IPS DF 4.7 (cell line): ENCODE data around the gene TESMIN.

Experiments used
- DNase-seq: peaks from one replicate; pipeline ENCODE4 v3.0.0-alpha.2; 2013; ENCODE audit warnings: low spot score; ENCODE audit errors: extremely low read depth

Gene TESMIN

DNA sequence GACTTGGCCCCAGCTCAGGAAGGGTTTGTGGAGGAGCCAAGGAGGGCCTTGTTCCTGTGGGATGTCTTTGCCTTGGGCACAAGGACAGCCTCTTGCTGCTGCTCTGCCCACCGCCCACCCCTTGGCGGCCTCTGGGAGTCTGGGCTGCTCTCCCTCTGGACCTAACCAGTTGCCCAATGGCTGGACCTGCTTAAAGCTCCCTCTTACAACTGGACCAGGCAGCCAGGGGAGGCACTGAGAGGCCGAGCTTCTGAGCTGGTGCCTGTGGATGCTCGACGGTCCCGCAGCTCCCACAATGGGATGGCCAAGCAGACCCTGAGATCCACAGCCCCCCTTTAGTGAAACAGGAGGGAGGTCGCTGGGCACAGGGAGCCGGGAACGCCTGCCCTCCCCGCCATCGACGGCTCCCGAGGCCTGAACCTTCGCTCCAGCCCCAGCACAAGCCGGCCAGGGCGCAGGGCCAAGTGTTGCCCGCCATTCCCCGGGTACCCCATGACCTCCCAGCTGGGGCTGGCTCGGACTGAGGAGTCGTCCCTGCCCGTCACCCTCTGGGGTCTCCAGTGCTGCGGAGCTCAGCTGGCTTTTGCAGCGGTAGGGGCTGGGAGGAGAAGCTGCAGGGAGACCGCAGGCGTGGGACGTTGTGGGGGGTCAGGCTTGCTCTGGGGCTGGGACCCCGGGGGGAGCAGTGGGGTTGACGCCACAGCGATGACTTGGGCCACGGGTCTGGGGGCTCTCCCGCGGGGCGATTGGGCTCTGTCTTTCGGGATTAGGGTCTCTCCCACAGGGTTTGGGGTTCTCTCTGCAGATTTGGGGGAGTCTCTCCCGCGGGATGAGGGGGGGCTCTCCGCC lies 67.6 kb downstream of the TESMIN start:
- no peak for DNase-seq

DNA sequence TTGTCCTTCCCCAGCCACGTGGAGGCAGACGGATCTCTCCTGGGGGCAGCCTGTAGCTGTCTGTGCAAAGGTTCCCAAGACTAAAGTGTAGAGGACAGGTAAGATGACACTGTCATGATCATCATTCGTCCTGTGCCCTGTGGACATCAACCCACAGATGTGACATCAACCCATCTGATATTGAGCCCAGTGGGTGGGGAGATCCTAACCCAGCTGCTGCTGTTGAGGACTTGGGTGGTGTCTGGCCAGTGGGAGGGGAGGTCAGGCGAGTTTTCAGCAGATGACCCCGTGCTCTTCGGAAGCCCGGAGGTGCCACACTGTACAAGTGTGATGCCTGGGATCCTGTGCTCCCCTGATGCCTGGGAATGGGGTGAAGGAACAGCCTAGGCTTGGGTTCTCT lies 68.2 kb downstream of the TESMIN start:
- no peak for DNase-seq

DNA sequence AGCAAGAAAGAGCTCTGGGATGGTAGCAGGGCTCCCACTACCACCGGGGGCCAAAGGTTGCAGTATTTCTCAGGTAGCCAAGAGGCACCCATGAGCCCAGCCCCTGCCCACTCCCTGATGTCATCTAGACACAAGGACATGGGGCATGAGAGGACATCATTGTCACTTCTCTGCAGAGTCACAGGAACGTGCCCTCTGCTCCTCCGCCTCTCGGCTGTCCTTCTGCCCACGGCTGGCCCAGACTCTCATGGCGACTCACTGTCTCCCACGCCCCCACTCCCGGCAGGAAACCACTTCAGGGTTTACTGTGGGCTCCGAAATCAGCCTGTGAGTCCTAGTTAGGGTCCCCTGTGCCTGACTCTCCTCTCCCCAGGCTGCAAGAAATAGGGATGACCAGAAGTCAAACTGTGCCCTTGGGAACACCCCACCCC lies 68.8 kb downstream of the TESMIN start:
- no peak for DNase-seq

DNA sequence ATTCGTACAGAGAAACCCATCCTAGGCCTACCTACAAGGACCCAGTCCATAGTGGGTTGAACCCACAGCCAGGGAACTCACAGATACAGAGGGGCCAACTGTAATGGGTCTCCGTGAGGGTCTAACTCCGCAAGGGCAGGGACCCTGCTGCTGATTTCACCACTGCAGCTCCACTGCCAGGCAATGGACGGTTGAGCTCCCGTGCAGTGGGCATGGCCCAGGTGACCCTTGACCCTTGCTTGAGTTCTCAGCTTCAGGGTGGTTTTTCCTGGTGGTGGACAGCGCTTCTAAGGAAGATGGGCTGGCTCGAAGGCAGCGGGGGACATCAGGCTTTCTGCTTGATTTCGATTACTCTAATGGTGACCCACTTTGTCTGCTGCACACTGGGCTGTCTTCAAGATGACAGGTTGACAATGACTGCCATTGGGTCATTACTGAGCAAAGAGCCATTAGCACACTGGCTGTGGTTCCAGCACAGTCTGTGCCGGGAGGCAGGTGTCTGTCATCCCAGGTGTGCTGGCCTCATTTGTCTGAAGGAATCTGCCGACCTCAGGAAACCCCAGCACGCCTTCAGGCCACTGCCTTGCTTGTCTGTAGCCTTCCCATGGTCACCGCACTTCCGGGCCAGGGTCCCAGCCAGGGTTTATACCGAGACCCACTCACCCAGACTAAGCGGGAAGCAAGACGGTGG lies 70.6 kb downstream of the TESMIN start:
- DNase-seq: no peak

DNA sequence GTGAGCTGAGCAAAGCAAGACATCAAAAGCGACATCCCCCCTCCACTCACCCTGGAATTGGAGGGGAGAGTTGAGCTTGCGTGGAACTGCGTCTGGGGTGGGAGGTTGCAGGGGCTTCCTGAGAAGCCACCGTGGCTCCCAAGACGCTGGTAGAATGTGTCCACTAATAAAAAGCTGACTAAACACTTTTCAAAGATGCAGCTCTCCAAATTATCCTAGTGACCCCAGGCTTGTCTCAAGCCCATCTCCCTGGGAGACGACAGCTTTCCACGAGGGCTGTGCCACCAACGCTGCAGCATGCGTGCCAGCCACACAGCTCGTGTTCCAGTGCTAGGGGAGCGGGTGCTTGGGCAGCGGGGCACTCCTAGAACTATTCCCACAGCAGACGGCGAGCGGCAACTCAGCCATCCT lies 73.3 kb downstream of the TESMIN start:
- no peak for DNase-seq

DNA sequence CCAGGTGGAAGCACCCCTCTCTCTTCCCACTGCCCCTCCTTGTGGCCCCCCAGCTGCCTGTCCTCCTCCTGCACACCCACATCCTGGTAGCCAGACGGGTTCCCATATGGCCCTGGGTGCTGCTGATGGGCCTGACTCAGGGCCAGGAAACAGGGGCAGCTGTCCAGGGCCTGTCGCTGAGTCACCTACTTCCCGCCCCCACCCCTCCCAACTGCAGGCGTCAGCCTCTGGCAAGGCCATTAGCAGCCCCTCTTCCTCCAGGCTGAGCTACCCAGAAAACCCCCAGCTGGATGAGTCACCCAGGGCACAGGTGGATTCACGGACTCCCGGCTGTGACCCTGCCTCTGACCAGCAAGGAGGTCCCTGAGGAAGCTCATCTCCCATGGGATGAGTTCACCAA lies 73.9 kb downstream of the TESMIN start:
- no peak for DNase-seq

DNA sequence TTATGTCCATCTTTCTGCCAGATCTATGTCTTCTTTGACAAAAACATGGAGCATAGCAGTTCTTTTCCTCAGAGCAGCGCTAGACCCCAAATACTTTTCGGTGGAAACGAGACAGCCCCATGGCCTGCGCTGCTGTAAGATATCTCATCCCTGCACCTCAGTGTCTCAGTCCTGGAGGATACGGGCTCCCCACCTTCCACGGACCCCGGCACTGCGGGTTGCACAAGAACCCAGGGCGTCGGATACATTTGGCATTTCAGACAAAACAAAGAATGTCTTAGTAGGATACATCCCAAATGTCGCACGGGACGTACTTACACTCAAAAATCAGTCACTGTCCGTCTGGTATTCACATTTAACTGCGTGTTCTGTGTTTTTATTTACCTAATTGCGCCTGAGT lies 76.9 kb downstream of the TESMIN start:
- DNase-seq: no peak

DNA sequence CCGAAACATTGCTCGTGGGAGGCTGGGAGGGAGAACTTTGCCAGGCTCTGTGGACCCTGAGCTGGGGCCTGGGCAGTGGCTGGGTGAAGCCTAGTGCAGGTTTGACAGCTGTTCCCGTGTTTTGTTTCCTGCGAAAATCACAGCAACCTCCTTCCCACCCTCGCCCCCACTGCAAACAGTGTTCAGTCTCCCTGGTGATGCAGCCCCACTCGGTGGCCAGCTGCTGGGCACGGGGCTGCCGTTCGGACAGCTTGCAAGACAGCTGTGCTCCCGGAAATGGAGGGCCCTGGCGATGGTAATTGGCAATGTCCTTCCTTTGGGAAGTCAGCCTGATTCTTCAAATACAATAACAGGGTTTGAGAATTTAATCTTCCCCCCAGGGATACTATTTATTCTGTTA lies 77.3 kb downstream of the TESMIN start:
- no peak for DNase-seq

DNA sequence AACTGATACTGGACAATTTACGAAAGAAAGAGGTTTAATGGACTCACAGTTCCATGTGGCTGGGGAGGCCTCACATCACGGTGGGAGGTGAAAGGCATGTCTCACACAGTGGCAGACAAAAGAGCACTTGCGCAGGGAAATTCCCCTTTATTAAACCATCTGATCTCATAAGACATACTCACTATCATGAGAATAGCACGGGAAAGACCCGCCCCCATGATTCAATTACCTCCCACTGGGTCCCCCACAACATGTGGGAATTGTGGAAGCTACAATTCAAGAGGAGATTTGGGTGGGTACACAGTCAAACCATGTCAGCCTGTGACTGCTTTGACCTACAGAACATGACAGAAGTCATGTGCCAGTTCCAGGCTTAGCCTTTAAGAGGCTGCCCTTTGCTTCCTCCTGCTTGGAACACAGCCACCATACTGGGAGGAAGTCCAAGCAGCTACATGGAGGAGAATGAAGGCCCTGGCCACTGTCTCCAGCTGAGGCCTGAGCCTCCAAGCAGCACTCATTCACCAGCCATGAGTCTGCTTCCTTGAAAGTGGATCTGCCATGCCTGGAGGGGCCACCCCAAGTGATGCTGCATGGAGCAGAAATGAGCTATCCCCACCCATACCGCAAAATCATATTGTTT lies 77.9 kb downstream of the TESMIN start:
- DNase-seq: no peak

DNA sequence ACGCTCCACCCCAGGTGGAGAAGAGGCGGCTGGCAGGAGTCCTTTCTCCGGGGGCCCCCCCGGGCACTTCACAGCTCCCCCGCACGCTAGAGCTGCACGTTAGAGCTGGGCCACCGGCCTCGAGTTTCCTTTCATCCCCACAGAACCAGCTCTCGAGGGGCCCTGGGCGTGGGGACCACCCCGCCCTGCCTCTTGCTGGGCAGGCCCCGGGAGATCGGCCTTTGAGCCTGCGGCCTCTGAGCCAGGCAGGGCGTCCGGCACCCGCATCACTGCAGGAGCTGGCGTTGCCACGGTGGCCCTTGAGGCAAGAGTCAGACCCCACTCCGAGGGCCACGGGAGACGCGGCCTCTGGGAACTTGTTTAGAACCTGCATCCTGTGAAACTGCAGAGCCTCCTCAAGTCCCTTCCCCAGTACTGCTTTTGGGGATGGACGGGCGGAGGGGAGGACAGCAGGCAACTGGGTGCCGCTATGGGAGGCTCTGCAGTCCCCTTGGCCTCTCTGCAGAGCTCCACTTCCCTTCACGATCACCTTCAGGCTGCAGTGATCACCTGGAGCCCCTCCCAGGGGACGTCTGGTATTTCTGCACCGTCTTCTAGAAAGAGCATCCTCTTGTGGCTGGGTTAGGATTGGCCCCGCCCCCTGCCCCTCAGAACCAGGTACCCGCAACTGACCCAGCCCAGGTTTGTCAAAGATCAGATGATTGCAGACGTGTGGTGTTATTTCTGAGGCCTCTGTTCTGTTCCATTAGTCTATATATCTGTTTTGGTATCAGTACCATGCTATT lies 80.9 kb downstream of the TESMIN start:
- no peak for DNase-seq

DNA sequence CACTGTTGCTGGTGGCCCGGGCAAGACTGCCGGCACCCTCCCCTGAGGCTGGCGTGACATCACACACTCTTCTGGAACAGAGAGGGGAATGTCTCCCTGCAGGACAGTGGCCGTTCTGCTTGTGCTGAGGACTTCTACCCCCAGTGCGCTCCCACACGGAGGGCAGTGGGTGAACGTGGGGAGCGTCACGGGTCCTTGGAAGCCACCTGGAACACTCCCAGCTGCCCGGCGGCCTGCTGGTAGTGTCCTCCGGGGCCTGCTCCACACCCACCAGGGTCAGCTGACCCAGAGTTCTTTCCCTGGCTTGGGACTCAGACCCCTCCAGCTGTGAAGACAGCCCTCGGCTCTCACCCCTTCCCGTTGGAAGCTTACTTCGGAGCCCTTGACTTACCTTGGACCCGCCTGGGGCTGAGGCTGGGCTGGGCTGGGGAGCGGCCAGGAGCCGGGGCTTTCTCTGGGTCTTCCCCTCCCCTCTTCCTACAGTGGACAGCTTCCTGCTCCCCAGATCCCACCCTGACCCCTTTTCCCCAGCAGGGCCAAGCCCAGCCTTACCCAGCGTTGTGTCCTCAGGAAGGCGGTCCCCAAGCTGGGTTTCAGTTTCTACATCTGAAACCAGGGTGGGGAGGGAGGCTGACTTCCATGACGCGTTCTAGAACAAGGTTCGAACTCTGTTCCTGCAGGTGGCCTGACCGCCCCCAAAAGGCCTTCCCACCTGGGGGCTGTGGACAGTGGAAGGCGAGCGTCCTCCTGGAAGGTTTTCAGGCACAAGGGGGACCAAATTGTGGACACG lies 81.8 kb downstream of the TESMIN start:
- no peak for DNase-seq

DNA sequence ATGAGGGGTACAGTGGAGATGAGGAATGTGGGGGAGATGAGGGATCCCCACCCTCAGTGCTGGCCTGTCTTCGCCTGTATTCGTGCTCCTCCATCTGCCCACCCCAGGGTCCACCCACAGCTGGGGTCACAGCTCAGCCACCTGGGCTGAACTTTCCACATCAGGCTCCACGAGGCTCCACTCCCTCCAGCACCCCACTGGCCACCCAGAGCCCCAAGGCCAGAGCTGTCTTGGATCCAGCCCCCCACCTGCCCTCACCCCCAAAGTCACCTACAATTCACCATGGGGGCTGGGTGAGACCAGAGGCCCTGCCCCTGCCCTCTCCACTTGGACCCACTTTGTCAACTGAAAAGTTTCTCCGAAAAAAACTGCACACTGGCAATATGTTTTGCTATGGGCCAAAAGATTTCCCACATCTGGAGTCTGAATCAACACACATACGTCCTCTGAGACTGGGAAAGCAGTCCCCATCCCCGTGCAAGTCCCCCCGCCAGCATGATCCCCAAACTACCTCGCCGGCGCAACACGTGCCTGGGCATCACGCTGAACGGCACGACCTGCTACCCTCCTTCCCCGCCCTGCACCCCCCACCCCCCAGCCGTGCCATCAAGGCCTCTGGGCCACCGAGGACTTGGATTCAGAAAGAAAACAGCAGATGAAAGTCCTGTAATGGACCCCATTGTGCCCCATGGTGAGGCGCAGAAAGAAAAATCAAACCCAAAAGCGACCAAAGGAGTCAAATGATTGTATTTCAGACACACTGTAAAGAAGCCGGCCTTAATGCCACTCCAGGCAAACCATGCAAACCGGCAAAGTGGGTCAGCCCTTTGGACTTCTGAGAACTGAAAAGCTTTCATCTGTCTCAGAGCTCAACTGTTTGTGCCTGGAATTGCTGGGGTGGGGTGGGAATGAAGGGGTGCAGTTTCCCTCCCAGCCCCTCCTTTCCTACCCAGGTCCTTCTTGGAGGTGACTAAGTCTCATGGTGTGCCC lies 83.5 kb downstream of the TESMIN start:
- DNase-seq: no peak

DNA sequence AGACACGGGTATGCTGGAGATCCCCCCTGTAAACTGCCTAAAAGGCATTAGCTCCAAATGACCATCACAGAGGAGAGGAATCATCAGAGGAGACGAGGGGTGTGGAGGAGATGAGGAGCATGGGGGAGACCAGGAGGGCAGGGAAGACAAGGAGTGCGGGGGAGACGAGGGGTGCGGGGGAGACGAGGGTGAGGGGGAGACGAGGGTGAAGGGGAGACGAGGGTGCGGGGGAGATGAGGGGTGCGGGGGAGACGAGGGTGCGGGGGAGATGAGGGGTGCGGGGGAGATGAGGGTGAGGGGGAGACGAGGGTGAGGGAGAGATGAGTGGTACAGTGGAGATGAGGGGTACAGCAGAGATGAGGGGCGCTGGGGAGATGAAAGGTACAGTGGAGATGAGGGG lies 84.5 kb downstream of the TESMIN start:
- DNase-seq: no peak

DNA sequence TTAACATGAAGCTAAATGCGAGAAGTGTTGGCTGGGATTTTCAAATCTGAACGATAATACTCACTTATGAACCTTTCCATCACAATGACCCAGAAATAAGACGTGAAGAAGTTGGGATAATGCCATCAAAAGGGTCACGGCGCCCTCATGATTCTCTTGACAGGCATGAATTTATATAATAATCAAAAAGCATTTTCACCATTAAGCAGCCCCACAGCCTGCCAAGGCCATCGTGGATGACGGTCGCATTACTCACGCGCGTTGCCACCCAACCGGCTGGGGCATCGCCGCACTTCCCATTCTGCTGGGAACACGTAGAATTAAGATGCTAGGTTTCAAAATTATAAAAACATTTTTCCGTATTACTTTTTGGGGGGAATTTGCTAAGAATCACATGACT lies 85.9 kb downstream of the TESMIN start:
- DNase-seq: no peak

DNA sequence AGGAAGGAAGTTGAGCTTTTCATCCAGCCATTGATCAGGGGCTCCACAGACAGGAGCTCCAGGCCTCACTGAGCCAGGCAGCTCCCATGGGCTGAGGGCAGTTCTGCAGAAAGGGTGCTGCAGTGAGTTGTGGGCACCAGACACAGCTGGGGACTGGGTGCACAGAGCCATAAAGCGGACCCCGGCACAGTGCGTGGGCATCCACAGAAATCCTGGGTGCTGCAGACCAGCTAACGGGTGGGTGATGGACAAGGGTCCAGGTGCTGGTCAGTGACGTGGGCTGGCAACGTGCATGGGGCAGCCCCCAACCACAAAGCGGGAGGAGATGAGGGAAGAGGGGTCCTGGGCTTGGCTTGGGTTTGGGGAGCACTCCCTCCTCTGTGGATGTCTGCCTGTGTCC lies 86.4 kb downstream of the TESMIN start:
- no peak for DNase-seq

DNA sequence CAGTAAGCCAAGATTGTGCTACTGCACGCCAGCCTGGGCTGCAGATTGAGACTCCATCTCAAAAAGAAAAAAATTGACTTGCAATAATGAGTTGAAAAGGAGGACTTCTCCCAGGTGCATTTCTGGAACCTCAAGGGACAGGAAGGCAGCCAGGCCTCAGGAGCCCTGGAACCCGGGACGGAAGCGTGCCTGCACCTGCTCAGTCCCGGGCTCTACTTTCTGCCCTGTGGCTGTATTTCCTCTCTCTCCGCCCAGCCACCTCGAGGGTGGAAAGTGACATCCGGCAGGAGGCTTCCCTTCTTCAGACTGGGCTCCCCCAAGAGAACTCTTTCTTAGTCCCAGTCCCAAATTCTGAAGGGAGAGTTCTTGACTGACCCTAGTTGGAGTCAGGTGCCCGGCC lies 87.2 kb downstream of the TESMIN start:
- no peak for DNase-seq

DNA sequence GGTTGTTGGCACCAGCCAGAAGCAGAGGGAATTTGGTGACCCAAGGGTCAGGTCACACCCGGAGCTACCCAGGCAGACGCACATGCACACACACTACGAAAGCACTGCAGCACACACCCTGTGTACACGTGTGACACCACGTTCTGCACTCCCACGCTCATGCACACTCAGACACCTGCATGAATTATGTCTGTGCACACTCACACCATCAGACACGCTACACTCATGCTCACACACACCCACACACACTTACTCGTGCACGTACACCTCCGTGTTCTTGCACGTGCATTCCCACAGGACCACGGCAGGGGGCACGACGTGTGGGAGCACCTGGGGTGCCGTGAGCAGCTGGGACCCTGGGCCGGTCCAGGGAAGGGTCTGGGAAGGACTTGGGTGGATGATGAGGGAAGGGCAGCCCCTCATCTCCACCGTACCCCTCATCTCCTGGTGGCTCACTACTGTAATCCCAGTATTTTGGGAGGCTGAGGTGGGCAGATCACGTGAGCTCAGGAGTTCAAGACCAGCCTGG lies 87.8 kb downstream of the TESMIN start:
- no peak for DNase-seq

DNA sequence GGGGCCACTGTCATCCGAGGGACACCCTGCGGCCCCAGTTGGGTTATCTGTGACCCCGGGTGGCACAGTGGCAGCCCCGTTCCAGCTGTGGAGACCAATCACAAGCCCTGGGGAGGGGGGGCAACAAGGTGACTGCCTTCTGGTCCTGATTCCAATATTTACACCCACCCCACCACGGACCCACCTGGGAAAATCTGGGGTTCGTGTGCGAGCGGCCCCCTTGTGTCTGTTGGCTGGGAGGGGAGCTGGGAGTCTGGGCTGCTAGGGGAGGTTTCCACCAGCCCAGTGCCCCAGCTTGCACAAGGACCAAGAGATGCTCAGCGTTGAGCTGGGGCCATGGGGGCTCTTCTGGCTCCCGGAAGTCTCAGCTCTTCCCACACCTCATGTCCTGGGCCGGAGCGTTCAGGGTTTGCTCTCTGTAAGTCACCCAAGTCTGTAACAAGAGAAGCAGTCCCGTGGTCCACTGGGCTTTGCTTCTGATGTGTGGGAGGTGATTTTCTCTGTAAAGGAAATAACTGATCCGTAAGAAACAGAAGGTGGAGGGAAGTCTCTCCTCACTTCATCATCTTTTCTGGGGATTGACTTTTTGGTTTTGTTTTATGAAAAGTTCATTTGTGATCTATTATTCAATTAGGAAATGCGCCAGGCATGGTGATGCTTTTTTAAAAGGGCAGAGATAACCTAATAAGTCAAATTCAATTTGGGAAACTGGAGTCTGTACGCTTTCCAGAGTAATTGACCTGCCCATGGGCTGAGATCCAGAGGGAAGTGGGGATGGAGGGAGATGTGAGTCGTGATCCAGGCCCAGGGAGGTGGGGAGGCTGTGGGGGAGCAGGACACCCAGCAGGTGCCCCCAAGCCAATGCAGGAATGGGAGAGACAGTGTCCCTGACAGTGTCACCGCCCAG lies 89.4 kb downstream of the TESMIN start:
- DNase-seq: no peak
